GM18868 (cell line): ENCODE data around the gene ELP2.
"Not testable (repeated sequence)": the region's sequence is repeated elsewhere in the genome, so short reads cannot be mapped to it uniquely, and the experiment has no call there.

Experiments
- ATAC-seq: cut with Tn5 transposase; IDR thresholded peaks from one replicate; pipeline ENCODE4 v1.9.1; 2021; ENCODE audit warnings: mild to moderate bottlenecking, moderate library complexity; ENCODE audit not compliant: unreplicated experiment

Gene ELP2

DNA sequence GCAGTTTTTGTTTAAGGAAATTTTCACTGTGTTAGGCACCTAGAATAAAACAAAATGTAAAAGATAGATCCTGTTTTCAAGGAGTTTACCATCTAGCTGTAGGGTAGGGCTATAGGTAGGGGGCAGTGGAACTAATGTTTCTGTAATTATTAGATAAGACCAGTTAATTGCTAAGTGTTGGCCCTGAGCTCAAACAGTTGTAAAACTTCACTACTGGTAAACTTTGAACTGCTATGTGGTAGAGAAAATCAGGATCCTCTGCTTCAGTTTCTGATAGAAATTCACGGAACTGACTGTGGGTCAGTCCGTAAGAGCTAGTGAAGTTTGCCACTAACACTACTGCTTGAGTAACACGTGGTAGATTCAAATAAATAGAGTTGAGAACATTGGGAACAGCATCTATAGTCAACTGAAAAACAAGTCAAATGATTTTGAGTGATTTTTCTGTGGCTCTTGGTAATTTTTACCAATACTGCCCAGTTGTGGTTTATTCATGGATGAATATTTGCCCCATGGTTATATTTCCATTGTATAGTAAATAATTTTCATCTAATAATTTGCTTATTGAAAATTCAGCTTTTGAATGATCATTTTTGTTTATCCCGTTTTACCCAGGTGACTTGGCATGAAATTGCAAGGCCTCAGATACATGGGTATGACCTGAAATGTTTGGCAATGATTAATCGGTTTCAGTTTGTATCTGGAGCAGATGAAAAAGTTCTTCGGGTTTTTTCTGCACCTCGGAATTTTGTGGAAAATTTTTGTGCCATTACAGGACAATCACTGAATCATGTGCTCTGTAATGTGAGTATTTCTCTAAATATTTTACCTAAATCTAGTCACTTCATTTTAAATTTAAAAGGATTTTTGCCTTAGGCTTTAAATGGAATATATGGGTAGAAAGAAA, 26.4 kb downstream of the ELP2 start:
- ATAC-seq: no peak

DNA sequence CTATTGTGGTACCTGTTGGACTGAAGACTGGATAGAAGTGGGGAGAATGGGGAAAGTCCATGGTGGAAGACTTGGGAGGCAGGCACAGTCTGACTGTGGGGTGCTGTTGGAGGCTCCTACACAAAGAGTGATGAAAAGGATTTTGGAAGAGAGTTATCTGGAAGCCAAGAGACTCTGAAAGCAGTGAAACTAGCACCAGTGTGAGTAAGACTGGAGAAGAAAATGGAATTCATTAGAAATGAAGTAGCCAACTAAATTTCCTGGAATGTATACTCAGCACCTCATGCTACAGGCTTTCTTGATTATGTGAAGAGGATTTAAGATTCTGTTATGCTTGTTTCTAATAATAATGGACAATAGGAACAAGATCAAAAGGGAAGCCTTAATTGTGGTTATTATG, 27.7 kb downstream of the ELP2 start:
- no peak for ATAC-seq

- ATAC-seq: no peak
Measured at GRCh38 chr18:36158266-36158867, 28.7 kb downstream of the ELP2 start.

GRCh38 chr18:36160959-36161371, 31.3 kb downstream of the ELP2 start:
- ATAC-seq: no peak

DNA sequence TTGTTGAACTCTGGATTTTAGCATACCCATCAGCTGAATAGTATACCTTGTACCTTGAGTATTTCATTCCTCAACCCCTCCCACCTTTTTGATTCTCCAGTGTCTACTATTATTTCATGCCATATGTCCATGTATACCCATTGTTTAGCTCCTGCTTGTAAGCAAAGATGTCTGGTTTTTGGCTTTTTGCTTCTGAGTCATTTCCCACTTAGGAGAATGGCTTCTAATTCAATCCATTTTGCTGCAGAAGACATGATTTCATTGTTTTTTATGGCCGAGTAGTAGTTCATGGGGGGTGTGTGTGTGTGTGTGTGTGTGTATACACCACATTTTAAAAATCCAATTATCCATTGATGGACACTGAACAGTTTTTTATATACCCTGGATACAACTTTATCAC, 33.3 kb downstream of the ELP2 start:
- no peak for ATAC-seq

DNA sequence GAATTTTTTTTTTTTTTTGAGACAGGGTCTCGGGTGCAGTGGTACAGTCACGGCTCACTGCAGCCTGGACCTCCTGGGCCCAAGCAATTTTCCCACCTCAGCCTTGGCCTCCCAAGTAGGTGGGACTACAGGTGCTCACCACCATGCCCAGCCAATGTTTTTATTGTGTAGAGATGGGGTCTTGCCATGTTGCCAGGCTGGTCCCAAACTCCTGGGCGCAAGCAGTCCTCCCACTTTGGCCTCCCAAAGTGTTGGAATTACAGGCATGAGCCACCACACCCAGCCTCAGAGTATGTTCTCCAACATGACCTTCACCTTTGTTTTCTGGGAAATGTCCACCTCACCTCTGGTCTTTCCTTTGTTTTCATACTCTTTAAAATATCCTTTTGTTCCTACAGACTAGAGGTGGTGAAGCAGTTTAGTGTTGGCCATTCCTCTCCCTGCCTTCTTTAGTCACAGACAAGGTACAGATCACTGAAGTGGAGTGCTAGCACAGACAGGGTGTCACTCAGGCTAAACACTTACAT, 38.1 kb downstream of the ELP2 start:
- no peak for ATAC-seq

DNA sequence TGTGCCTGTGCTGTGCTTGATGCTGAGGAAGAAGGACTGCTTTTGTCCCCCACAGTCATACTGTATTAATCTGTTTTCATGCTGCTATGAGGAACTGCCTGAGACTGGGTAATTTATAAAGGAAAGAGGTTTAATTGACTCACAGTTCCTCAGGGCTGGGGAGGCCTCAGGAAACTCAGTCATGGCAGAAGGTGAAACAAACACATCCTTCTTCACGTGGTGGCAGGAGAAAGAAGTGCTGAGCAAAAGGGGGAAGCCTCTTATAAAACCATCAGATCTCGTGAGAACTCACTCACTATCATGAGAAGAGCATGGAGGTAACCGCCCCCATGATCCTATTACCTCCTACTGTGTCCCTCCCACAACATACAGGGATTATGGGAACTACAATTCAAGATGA, 38.6 kb downstream of the ELP2 start:
- ATAC-seq: not testable (repeated sequence)

GRCh38 chr18:36169938-36170337, 40.2 kb downstream of the ELP2 start:
- ATAC-seq: no peak

DNA sequence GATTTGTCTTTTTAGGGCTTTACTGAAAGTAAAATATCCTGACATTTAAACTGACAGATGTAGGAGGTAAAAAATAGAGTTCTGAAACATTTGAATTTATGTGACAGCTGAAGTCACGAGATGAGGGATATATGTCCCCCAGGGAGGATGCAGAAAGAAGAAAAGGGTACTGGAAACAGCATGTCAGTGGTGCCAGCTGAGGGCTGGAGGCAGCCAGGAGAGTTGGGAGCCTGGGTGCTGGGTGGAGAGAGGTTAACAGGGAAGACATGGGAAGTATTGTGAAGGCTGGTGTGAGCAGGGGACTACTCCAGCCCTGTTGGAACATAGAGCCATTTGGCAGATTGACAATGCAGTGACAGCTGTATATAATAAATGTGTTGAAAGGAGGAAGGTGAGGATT, 45.8 kb downstream of the ELP2 start:
- no peak for ATAC-seq

- ATAC-seq: no peak
Measured at GRCh38 chr18:36176177-36176584, 46.5 kb downstream of the ELP2 start.

GRCh38 chr18:36176711-36177110, 47.0 kb downstream of the ELP2 start:
- no peak for ATAC-seq

DNA sequence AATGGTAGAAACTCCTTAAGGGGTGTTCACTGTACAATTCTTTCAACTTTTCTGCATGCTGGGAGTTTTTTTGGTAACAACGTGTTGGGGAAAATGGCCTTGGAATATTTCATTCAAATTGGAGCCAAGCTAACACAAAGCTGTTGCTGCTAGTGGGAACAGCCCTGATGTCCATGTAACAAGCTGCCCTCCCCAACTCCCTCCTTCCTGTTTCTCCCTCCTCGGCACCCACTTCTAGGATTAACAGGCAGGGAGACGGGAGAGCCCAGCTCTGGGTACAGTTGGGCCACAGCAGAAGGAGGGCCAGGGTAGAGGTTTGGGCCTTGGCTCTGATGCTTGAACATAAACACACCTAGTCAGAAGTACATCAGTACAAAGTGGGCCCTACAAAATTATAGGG, 48.2 kb downstream of the ELP2 start:
- no peak for ATAC-seq

DNA sequence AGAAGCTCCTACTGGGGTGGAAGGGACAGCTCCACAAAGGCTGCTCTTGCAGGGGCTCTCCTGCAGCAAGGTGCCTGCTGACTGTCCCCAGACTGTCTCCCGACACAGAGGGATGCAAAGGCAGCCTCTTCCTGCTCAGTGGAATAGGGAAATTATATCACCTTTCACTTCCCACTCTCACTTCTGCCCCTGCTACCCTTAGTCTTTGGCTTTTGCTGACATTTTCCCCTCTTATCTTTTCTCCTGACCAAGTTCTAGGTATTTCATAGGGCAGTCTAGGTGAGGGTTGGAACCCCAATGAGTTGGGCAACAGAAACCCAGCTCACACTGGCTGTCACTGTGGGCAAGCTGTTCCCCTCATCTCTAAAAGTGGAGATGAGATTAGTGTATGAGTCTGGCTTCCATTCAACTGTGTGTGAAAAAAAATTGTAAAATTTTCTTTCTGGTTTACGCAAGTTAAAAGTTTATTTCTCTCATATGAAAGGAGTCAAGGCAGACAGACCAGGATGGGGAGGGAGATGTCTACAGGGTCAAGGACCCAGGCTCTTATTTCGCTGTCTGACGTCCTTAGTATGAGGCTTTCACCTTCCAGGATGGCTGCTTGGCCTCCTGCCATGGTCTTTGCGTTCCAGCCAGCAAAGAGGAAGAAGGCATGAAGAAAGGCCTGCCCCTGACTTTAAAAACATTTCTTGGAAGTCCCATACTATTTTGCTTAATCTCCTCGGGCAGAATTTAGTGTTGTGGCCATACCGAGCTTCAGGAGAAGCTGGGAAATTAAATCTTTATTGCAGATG, 50.1 kb downstream of the ELP2 start:
- peak; percentile 44 for ATAC-seq

GRCh38 chr18:36181441-36181840, 51.7 kb downstream of the ELP2 start:
- no peak for ATAC-seq

- no peak for ATAC-seq
Measured at GRCh38 chr18:36181898-36182506, 52.3 kb downstream of the ELP2 start.

- ATAC-seq: no peak
Measured at GRCh38 chr18:36183033-36183432, 53.3 kb downstream of the ELP2 start.

DNA sequence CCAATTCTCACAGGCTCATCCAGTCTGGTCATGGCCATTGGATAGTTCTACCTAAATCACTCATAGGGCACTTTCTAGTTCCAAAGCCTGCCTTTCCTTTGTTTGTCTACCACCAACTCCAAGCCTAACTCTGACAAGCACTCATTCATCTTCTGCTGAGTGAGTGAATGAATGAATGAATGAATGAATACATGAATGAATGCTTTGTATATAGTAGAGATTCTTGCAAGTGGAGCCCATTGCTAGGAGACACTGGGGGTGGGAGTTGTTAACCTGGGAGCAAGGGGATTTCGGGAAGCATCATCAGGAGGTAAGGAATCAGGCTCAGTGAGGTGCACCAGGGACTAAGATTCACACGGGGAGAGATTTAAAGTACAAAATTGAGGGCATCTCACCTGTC, 54.3 kb downstream of the ELP2 start:
- ATAC-seq: no peak

GRCh38 chr18:36185157-36185556, 55.5 kb downstream of the ELP2 start:
- no peak for ATAC-seq

GRCh38 chr18:36185901-36186460, 56.3 kb downstream of the ELP2 start:
- ATAC-seq: no peak

DNA sequence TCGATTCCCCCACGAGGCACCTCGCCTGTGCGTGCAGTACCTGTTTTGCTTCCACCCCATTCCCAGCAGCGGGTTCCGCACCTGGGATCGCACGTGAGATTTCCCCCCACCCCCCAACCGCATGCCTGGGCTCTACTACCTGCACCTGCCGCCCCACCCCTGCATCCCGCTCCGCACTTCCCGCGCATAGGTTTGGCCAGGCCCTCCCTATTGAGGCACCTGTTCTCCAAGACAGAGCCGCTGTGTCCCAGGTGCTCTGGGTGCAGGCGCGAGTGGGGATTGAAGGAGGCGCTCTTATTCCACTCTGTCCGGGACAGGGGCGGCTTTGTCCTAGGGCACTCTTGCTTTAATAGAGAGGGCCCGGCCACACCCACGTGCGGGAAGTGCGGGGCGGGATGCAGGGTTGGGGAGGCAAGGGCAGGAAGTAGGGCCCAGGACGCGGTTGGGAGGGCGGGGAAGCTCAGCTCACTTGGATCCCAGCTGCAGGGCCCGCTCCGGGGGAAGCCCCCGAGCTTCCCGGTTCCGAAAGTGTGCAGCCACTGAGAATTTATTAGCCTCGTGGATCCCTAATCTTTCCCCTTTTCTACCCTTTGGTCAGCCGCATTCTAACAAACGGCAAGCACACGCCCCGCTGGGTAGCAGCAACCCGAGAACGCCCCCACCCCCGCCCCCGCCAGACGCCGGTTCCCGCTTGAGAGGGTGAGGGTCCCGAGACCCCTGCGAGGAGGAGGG, 56.9 kb downstream of the ELP2 start:
- ATAC-seq: no peak
